K562 (cell line): ENCODE data around the gene BTBD2. TPM values are rescaled to one million over a fixed set of nuclear protein-coding genes. Genes with fewer than 3 reads are reported as not detected.

ENCODE experiments used
- ARNT ChIP-seq, 2 experiments: fragments of 450-650 bp; IDR thresholded peaks; 2 replicates each; pipeline ENCODE4 v1.6.1; 2016; ENCODE audit warnings: mild to moderate bottlenecking in 1 of 2
- HNRNPK ChIP-seq: fragments of 200-400 bp; formaldehyde crosslinking; IDR thresholded peaks from one replicate; pipeline ENCODE4 v1.6.1; 2018; ENCODE audit warnings: mild to moderate bottlenecking, low read depth, low read length; ENCODE audit not compliant: poor library complexity, severe bottlenecking
- KLF16 ChIP-seq: IDR thresholded peaks from 2 replicates; pipeline ENCODE4 v1.6.1; 2016; ENCODE audit warnings: antibody characterized with exemption
- MCM3 ChIP-seq: fragments of 450-650 bp; IDR thresholded peaks from 2 replicates; pipeline ENCODE4 v1.6.1; 2016
- NFIC ChIP-seq: fragments of 450-650 bp; IDR thresholded peaks from 2 replicates; pipeline ENCODE4 v1.6.1; 2017; ENCODE audit warnings: mild to moderate bottlenecking, inconsistent platforms
- TCF3 ChIP-seq: sonication (generic); formaldehyde crosslinking; IDR thresholded peaks from 2 replicates; pipeline ENCODE4 v1.4.0; 2020; ENCODE audit warnings: mild to moderate bottlenecking, missing genetic modification reagents
- ZBTB17 ChIP-seq: fragments of 450-650 bp; formaldehyde crosslinking; IDR thresholded peaks from 2 replicates; pipeline ENCODE4 v1.4.0; 2020; ENCODE audit warnings: mild to moderate bottlenecking
- ZBTB40 ChIP-seq, 2 experiments: fragments of 450-650 bp in 1 of 2; sonication (generic) in 1 of 2; formaldehyde crosslinking in 1 of 2; IDR thresholded peaks; 2 replicates each; pipeline versions ENCODE4 v1.7.1 to v1.9.0; 2016 to 2022; ENCODE audit warnings: inconsistent platforms in 1 of 2, mild to moderate bottlenecking in 1 of 2, missing genetic modification reagents in 1 of 2
- ZNF184 ChIP-seq: sonication (generic); formaldehyde crosslinking; IDR thresholded peaks from 2 replicates; pipeline ENCODE4 v1.5.0; 2020; ENCODE audit warnings: missing genetic modification reagents
- ZNF408 ChIP-seq: fragments of 250-450 bp; sonication (Bioruptor Pico); IDR thresholded peaks from 2 replicates; pipeline ENCODE4 v1.4.0; 2020; ENCODE audit warnings: low read depth, mild to moderate bottlenecking, moderate library complexity
- ZNF589 ChIP-seq: fragments of 200-800 bp; sonication (Bioruptor generic); IDR thresholded peaks from 2 replicates; pipeline ENCODE4 v1.6.1; 2016; ENCODE audit warnings: low read depth, missing genetic modification characterization, missing compliant biosample characterization
- ZSCAN32 ChIP-seq: fragments of 450-650 bp; formaldehyde crosslinking; IDR thresholded peaks from 2 replicates; pipeline ENCODE4 v1.4.0; 2020; ENCODE audit warnings: mild to moderate bottlenecking, moderate library complexity
- ZZZ3 ChIP-seq: fragments of 450-650 bp; IDR thresholded peaks from 2 replicates; pipeline ENCODE4 v1.6.1; 2016; ENCODE audit warnings: antibody characterized with exemption, mild to moderate bottlenecking, moderate library complexity
- polyA plus RNA-seq, 8 experiments: library from polyadenylated mRNA; depleted of rRNA in 4 of 8; stranded (reverse) in 5 of 8; unstranded in 3 of 8; fragments of >200 nt; fragmentation: Nextera tagmentation in 2 of 8; fragmentation: Illumina TruSeq in 1 of 8; extraction: Ambion mirVana in 2 of 8; extraction: Trizol in 1 of 8; gene quantifications; 2 replicates each; pipeline versions ENCODE4 v1.2.1 to v1.2.3, GENCODE V29; 2011 to 2014; ENCODE audit warnings: inconsistent platforms in 1 of 8, missing spikeins in 1 of 8
- total RNA-seq, 7 experiments: library from RNA; depleted of rRNA in 6 of 7; stranded (reverse); fragments of >200 nt in 6 of 7; fragmentation: Illumina TruSeq in 2 of 7; extraction: Trizol in 2 of 7; gene quantifications; 2 replicates each; pipeline versions ENCODE4 v1.2.1 to v1.2.3, GENCODE V29; 2011 to 2021; ENCODE audit warnings: low replicate concordance in 1 of 7
- TF ChIP-seq, protein P1 (sequence below): fragments of 250-450 bp; sonication (Bioruptor Pico); IDR thresholded peaks from 2 replicates; pipeline ENCODE4 v1.5.0; 2020; ENCODE audit warnings: mild to moderate bottlenecking
- TF ChIP-seq, protein P2 (sequence below): sonication (generic); formaldehyde crosslinking; IDR thresholded peaks from 2 replicates; pipeline ENCODE4 v1.8.0; 2022; ENCODE audit warnings: missing genetic modification reagents, mild to moderate bottlenecking, borderline replicate concordance
- TF ChIP-seq, protein P3 (sequence below): fragments of 450-650 bp; IDR thresholded peaks from 2 replicates; pipeline ENCODE4 v1.6.1; 2016; ENCODE audit warnings: low read depth, mild to moderate bottlenecking, moderate library complexity

The BTBD2 gene
- total and polyA plus RNA-seq, 9 of the 15 experiments (the other 6 are each of a cell fraction or from before 2014, with no cell fraction given) = 0.10 to 15.6 (median 6.9) TPM

- TF ChIP-seq ZNF589 (CRISPR knock-in tag) = peak; percentile 56; the same call in 1 of the 2 replicates
- no peak for TF ChIP-seq MCM3
- TF ChIP-seq HNRNPK = peak; percentile 48
- no peak for TF ChIP-seq ZNF408 (CRISPR knock-in tag)
- no peak for TF ChIP-seq KLF16
- no peak for TF ChIP-seq NFIC
- TF ChIP-seq ZSCAN32 (CRISPR knock-in tag) = no peak
- no peak for TF ChIP-seq ZBTB40 (IDR thresholded peaks at IDR 0.05)
- no peak for TF ChIP-seq ZBTB40 (CRISPR knock-in tag; IDR thresholded peaks at IDR 0.05)
- TF ChIP-seq, protein P1, sequence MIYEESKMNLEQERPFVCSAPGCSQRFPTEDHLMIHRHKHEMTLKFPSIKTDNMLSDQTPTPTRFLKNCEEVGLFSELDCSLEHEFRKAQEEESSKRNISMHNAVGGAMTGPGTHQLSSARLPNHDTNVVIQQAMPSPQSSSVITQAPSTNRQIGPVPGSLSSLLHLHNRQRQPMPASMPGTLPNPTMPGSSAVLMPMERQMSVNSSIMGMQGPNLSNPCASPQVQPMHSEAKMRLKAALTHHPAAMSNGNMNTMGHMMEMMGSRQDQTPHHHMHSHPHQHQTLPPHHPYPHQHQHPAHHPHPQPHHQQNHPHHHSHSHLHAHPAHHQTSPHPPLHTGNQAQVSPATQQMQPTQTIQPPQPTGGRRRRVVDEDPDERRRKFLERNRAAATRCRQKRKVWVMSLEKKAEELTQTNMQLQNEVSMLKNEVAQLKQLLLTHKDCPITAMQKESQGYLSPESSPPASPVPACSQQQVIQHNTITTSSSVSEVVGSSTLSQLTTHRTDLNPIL (CRISPR knock-in tag) = no peak
- TF ChIP-seq, protein P2, sequence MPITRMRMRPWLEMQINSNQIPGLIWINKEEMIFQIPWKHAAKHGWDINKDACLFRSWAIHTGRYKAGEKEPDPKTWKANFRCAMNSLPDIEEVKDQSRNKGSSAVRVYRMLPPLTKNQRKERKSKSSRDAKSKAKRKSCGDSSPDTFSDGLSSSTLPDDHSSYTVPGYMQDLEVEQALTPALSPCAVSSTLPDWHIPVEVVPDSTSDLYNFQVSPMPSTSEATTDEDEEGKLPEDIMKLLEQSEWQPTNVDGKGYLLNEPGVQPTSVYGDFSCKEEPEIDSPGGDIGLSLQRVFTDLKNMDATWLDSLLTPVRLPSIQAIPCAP = no peak
- TF ChIP-seq ARNT (IDR thresholded peaks at IDR 0.05) = no peak
- TF ChIP-seq ZBTB17 (CRISPR knock-in tag) = peak; percentile 49; the same call in 1 of the 2 replicates
- TF ChIP-seq, protein P3, sequence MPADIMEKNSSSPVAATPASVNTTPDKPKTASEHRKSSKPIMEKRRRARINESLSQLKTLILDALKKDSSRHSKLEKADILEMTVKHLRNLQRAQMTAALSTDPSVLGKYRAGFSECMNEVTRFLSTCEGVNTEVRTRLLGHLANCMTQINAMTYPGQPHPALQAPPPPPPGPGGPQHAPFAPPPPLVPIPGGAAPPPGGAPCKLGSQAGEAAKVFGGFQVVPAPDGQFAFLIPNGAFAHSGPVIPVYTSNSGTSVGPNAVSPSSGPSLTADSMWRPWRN = no peak
- no peak for TF ChIP-seq ZNF184 (CRISPR knock-in tag)
- TF ChIP-seq TCF3 (CRISPR knock-in tag) = no peak
- TF ChIP-seq ZZZ3 = no peak
Measured at GRCh38 chr19:2050991-2051772, 35.7 kb upstream of the BTBD2 start, which contains the start of gene MKNK2 (continued).
